C4-2B (cell line): Measurements from ENCODE around the gene TPCN2.

Experiments used
- CTCF ChIP-seq: fragments of 450-650 bp; conservative IDR thresholded peaks from 2 replicates; pipeline ENCODE4 v1.5.1; 2017; ENCODE audit warnings: mild to moderate bottlenecking
- ZFX ChIP-seq: fragments of 450-650 bp; IDR thresholded peaks from 2 replicates; pipeline ENCODE4 v1.6.1; 2017

GRCh38 chr11:69099180-69099579 lies 50.4 kb downstream of the TPCN2 start:
- TF ChIP-seq CTCF (no peak), ZFX (no peak)
